Dermis blood vessel endothelial cell (primary cell): Measurements from ENCODE around the gene ACACB. TPM values are rescaled to one million over a fixed set of nuclear protein-coding genes. Genes with fewer than 3 reads are reported as not detected.
A peak's percentile ranks its signal among the peaks of the same experiment; 100 is the strongest.

ENCODE experiments used
- DNase-seq: peaks from one replicate; pipeline ENCODE4 v3.0.0; 2010
- total RNA-seq: library from RNA; depleted of rRNA; stranded (reverse); fragments of >200 nt; gene quantifications from 2 replicates; pipeline ENCODE4 v1.2.3, GENCODE V29; 2014

Gene ACACB
- total RNA-seq, 1 donor from 2014 or later, result 6.0 TPM

DNA sequence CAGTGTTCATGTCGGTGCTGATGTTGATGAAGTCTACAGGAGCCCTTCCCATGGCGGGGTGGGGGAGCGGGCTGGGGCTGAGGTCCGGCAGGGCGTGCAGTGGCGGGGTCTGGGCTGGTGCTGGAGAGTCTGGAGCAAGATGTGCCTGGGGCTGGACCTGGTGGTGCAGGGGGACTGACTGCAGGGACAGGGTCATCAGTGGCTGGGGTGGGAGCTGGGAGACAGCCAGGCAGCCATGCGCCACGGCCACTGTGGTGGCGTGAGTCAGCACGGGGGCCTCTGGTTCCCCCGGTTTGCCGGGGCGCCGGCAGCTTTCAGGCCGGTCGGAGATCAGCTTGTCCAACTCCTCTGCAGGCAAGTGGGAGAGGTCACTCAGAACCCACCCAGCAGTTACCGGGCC is 165.1 kb downstream of the ACACB start:
- no peak for DNase-seq

DNA sequence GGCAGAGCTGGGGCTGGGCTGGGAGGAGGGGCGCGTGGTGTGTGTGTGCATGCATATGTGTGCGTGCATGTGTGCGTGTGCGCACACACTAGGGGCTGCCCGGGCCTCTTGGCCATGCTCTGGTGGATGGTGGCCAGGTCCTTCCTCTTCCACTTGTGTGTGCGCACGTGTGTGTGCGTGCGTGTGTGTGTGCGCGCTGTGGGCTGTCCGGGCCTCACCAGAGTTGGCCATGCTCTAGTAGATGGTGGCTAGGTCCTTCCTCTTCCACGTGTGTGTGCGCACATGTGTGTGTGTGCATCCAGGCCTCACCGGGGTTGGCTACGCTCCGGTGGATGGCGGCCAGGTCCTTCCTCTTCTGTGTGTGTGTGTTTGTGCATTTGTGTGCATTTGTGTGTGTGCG is 168.0 kb downstream of the ACACB start:
- DNase-seq, result no peak

GRCh38 chr12:109286252-109286651 is 169.9 kb downstream of the ACACB start:
- no peak for DNase-seq

GRCh38 chr12:109286652-109287051 is 170.3 kb downstream of the ACACB start:
- DNase-seq, result no peak

DNA sequence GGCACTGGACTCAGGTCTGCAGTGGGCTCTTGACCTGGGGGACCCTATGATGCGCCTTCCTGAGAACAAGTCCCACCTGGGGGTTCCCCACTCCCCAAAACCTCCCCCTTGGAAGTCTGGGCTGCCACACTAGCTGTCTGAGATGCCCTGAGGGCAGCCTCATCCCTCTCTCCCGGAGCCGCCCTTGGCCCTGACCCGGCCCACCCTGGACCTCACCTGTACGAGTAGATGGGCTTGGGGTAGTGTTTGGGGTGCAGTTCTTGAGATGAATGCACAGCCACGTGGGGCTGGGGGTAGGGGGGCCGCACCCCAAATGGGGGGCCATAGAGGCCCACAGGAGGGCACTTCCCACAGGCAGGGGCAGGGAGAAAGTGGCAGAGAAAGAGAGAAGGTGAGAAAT is 170.8 kb downstream of the ACACB start:
- DNase-seq, result no peak

GRCh38 chr12:109287811-109288469 is 171.6 kb downstream of the ACACB start:
- no peak for DNase-seq

DNA sequence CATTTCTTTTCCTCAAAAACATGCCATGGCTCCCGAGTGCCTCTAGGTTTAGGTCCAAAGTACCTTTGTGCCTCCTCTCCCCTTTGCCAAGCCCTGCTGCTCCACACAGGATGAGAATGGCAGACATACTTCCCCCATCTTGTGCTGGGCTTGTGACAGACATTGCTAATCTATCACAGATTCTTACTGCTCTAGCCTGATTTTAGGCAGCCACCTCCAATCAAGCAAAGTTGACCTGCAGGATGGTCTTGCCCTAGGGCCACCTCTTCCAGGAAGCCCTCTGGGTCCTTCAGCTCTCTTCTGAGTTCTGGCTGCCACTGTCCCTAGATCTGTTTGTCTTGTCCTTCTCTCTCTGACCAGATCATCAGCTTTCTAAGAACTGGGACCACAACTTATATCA is 172.2 kb downstream of the ACACB start:
- DNase-seq, result no peak

GRCh38 chr12:109289004-109289403 is 172.6 kb downstream of the ACACB start:
- no peak for DNase-seq

DNA sequence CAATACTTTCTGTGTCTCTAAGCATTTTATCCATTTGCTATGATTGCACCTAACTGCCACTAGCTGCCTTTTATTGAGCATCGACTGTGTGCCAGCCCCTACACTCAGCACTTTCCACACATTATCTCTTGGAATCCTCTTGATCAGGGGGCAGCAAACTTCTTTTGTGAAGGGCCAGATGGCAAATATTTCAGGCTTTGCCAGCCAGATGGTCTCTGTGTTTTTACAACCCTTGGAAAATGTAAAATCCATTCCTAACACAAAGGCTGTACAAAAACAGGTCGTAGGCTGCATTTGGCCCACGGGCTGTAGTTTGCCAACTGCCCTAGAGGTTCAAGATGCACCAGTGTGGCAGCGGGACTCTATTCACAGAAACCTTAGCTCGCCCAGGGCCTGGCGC is 173.2 kb downstream of the ACACB start:
- DNase-seq, result no peak

- DNase-seq, result no peak
Measured at GRCh38 chr12:109290061-109290460, 173.7 kb downstream of the ACACB start.

DNA sequence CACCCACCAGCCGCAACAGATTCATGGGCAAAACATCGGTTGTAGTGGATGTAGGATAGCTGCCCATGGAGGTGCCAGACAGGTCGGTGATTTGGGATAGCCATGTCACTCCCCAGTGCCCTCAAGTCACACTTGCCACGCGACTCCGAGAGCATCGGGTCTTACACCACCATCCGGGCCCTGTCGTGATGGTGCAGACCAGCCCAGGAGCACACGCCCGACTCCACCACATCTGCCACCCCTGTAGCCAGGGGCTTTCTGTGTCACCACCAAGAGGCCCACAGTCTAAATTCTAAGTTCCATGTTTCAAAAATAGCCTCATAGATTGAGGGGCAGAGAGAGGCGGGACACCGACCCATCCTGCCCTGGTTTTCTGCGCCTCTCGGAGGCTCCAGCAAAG is 174.7 kb downstream of the ACACB start:
- DNase-seq, result no peak

DNA sequence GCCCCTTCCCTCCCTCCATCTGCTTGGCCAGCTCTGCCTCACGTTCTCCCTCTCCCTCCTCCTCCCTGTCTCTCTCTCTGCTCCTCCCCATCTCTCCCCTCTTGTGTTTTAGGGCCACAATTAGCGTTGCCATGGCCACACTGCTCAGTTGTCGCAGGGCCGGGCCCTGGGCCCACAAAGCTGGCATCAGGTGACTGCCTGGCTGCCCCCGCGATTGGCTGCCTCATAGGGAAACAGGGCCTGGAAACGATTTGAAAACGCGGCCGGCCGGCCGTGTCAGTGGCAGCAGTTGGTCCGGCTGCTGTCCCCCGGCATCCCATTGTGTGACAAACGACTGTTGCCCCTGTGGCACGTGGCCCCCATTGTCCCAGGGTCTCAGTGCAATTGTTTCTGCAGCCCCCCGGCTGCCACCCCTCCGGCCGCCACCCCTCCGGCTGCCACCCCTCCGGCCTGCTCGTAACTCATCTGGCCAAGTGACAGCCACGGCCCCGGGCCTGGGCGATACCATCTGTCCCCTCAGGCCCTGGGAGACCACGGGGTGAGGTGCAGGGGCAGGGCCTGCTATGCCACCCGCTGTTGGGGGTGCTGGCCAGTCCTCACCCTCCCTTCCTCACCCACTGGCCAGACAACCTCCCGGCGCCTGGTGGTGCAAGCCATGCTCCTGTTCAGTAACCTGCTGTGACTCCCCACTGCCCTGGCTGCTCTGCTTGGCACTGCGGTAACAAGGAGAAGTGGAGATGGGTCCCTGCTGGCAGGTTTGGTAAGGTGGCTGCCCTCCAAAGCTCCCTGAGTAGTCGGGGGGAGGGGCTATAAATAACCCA is 175.3 kb downstream of the ACACB start:
- peak; percentile 11 for DNase-seq

DNA sequence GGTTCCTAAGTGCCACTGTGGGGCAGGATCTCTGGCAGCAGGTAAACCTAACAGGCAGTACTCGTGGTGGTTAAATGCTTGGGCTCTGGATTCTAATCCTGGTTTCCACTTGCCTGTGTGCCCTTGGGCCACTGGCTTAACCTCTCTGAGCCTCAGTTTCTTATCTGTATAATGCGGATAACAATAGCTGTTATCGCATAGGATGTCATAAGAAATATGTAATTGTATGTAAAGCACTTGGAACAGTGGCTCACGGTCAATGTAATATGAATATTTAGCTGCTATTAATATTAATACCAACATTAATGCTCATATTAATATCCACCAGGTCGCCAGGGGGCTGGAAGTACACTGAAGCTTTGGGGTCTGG is 175.9 kb downstream of the ACACB start:
- no peak for DNase-seq

DNA sequence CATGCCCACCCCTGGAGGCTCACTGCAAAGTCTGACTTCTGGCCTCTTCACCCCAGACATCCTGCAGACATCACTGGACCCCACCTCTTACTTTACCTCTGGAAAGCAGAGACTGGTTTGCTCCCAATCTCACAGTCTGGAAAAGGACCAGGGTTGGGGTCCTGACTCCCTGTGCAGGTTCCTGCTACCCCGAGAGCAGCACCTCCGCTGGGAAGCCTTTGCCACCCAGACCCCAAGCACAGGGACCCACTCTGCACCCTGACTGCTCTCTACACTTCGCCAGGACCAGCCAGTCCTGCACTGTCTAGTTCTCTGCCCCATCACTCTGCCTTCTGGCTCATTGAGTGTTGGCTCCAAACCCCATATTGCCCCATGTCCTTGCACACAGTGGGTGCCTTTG is 176.7 kb downstream of the ACACB start:
- DNase-seq, result no peak

- DNase-seq, result no peak
Measured at GRCh38 chr12:109294286-109294796, 178.0 kb downstream of the ACACB start.

- DNase-seq, result no peak
Measured at GRCh38 chr12:109295764-109296425, 179.5 kb downstream of the ACACB start.

DNA sequence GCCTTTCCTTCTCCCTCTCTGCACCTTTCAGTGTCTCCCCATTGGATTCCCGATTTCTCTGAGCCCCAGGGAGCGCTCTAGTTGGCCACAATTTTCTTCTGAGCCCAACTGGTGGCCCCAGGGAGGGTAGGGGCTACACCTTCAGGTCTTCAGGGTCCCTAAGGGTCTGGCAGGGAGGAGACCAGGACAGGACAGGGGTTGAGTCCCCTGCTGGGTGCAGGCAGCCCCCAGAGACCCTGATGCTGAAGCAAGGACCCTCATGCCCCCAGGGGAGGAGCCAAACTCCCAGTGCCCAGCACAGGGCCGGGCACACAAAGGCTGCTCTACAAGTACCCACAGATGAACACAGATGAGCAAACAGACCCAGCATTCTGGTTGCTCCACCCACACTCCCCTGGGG is 180.0 kb downstream of the ACACB start:
- no peak for DNase-seq

GRCh38 chr12:109299849-109300248 is 183.5 kb downstream of the ACACB start:
- DNase-seq, result no peak

DNA sequence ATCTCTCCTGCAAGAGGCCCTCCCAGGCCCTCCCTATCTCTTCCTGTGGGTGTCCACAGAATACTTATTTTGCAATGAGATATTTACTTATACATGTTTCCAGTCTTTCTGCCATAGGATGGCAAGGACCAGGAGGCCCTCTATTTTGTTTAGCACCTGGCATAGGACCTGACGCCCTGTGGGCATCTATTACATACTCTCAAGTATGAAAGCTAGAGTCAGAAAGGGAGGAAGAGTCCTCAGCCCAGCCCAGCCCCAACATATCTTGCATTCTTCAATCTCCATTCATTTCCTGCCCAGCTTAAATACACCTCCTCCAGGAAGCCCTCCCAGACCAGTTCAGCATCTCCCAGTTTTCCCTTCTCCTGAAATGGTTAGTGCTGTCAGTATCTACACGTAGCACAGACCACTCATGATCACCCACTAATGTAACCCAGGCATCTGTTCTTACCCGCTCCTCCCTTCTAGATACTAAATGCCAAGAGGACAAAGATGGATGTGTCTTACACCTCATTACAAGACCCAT is 185.3 kb downstream of the ACACB start:
- no peak for DNase-seq

- DNase-seq, result peak; percentile 11
Measured at GRCh38 chr12:109302358-109302757, 186.0 kb downstream of the ACACB start.

DNA sequence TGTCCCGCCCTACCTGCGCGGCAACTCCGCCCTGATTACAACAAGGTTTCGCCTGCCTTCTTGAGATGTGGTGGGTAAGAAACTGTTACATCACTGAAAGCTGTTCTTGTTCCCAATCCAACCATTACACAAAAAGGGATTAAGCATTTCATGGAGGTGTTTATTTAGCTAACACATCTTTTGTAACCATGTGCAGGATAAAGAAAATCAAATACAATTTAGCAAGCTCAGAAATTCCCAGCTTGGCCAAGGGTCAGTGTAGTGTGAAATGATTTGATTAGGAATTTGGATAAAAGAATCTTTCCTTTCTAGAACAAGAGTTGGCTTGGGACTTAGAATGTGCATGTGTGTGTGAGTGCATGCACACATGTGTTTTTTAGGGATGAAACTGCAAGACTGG is 186.4 kb downstream of the ACACB start:
- DNase-seq, result no peak

DNA sequence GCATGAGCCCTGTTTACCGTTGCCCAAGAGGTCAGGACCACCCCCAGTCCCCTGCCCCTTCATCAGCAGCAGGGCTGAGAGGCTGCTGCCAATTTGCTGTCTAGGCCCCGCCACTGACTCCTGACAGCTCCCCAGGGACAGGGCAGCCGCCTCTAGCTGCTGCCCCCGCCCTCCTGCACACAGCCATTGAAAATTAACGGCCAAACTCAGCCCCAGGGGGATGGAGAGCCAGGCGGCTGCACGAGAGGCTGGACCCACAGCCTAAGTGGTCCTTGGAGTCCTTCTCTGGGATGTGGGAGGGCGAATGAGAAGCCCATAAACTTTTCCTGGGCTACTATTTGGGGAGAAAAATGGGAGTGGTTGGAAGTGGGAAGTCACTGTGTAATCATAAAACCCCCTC is 188.1 kb downstream of the ACACB start:
- DNase-seq, result no peak

DNA sequence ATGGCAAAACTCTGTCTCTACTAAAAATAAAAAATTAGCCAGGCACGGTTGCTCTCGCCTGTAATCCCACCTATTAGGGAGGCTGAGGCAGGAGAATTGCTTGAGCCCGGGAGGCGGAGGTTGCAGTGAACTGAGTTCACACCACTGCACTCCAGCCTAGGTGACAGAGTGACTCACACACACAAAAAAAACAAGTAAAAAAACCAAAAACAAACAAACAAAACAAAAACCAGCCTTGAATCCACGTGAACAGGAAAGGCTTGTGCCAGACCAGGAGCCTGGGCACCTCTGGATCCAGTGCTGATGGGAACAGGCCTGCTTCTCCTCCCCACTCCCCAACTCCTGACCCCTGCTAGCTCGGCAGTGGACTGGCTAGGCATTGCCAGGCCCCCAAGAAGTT is 189.2 kb downstream of the ACACB start:
- DNase-seq, result no peak
